Measurements from ENCODE around the gene APIP. TPM values are rescaled to one million over a fixed set of nuclear protein-coding genes. Genes with fewer than 3 reads are reported as not detected.

Gene APIP
- total and polyA plus RNA-seq, 2 of the 8 experiments (the other 6 are each of a cell fraction or from before 2014, with no cell fraction given) = 10.4 to 25.7 TPM

DNA sequence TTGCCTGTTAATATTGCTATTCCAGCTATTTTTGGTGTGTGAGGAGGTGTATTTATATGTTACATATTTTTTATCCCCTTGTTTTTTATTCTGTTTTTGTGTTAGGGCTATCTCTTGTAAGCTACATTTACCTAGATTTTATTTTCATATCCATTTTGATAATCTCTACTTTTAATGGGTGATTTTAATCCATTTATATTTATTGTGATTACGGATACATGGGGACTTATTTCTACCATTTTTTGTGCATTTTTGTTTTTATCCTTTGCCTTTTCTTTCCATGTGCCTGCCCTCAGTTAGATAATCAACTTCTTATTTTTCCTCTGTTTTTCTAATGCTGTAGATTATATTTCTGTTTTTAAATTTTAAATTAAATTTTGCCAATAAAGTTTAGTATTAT lies 28.5 kb upstream of the APIP start:
- no peak overlapping the region for H3K27ac ChIP-seq (ENCODE audit: low read depth, low read length)
- H2AFZ ChIP-seq (ENCODE audit: low read length) = no peak overlapping the region
- TF ChIP-seq POU5F1 (IDR thresholded peaks at IDR 0.05; ENCODE audit: low read depth, low read length) (no peak), POLR2A (IDR thresholded peaks at IDR 0.05; ENCODE audit: control extremely low read depth in 1 of 2, low read depth in 2 of 2, low read length in 2 of 2) (no peak), RNF2 (IDR thresholded peaks at IDR 0.05; ENCODE audit: borderline replicate concordance, low read depth, low read length, missing control alignments, poor library complexity, severe bottlenecking) (no peak), TBP (IDR thresholded peaks at IDR 0.05; ENCODE audit: low read depth, low read length) (no peak), ZNF274 (IDR thresholded peaks at IDR 0.05; ENCODE audit: borderline replicate concordance, extremely low read depth, low read length) (no peak), FOSL1 (IDR thresholded peaks at IDR 0.05; ENCODE audit: insufficient read depth, low read depth, low read length) (no peak), SAP30 (IDR thresholded peaks at IDR 0.05; ENCODE audit: insufficient read depth, insufficient replicate concordance, low read length) (no peak), RFX5 (IDR thresholded peaks at IDR 0.05; ENCODE audit: borderline replicate concordance, low read depth, low read length) (no peak), SP1 (IDR thresholded peaks at IDR 0.05; ENCODE audit: low read depth, low read length) (no peak), CTBP2 (IDR thresholded peaks at IDR 0.05; ENCODE audit: borderline replicate concordance, insufficient read depth, insufficient read length, low read length) (no peak), POLR2AphosphoS5 (IDR thresholded peaks at IDR 0.05; ENCODE audit: low read depth, low read length) (no peak)
- TF ChIP-seq, protein P1, sequence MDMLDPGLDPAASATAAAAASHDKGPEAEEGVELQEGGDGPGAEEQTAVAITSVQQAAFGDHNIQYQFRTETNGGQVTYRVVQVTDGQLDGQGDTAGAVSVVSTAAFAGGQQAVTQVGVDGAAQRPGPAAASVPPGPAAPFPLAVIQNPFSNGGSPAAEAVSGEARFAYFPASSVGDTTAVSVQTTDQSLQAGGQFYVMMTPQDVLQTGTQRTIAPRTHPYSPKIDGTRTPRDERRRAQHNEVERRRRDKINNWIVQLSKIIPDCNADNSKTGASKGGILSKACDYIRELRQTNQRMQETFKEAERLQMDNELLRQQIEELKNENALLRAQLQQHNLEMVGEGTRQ (IDR thresholded peaks at IDR 0.05; ENCODE audit: low read length) = no peak
- ChIA-PET CTCF (ENCODE audit: partially characterized antibody) (interaction anchor here (2.4 kb wide), 1 partner anchor 18 kb away, joined by 8 read pairs; no protein-coding TSS in a partner anchor), POLR2A (ENCODE audit: partially characterized antibody) (no interaction called here)
- no peak overlapping the region for H2BK20ac ChIP-seq (ENCODE audit: low read length)
- no peaks in the 10 kb centered on the region; a peak in 1 of 8 replicates for H3K36me3 ChIP-seq (ENCODE audit: control insufficient read depth in 2 of 4, insufficient read depth in 4 of 4, low read length in 3 of 4)
- H3K4me3 ChIP-seq (ENCODE audit: extremely low read depth in 1 of 4, insufficient read depth in 2 of 4, low read depth in 3 of 4, low read length in 4 of 4) = no peak overlapping the region
- FAIRE-seq = no peak
- 93% methylated on average over 1 of the region's 1 CpG; no CpG with 5 or more reads in 1 of the 2 experiments for WGBS, 2 experiments (ENCODE audit: extremely low coverage in 1 of 2, insufficient coverage in 1 of 2, insufficient read length in 1 of 2, insufficient replicate concordance in 2 of 2, low coverage in 1 of 2, low lambda C conversion rate in 2 of 2, missing lambda C conversion rate in 1 of 2)
- H4K91ac ChIP-seq (replicated peaks; ENCODE audit: insufficient read length, low read length) = no peak overlapping the region
- H3K23ac ChIP-seq (ENCODE audit: insufficient read length) = no peak overlapping the region
- H4K20me1 ChIP-seq (replicated peaks in 1 of 2; ENCODE audit: control insufficient read depth in 1 of 2, insufficient read depth in 2 of 2, low read length in 2 of 2) = peaks cover 1% of the 10 kb centered on the region in 2 experiments
- no peak for DNase-seq (ENCODE audit: low read depth in 1 of 2, low spot score in 2 of 2)
- no peak overlapping the region for H3K18ac ChIP-seq (ENCODE audit: extremely low read depth, low read length)
- no peak overlapping the region for H2BK12ac ChIP-seq (ENCODE audit: low read depth, low read length)
- H4K8ac ChIP-seq (ENCODE audit: extremely low read depth, insufficient read depth, low read length) = no peak overlapping the region
- no peak overlapping the region for H4K5ac ChIP-seq (ENCODE audit: insufficient read length, low read depth, low read length)
- H3K9me3 ChIP-seq (ENCODE audit: insufficient read depth in 2 of 2, low read depth in 1 of 2, low read length in 1 of 2) = no peaks in the 10 kb centered on the region
- H3K79me1 ChIP-seq (ENCODE audit: low read depth, low read length) = no peaks in the 10 kb centered on the region; the same call in 1 of the 2 replicates
- no peak overlapping the region for H2BK120ac ChIP-seq (replicated peaks; ENCODE audit: low read depth, low read length)
- no peak overlapping the region for H2AK5ac ChIP-seq (ENCODE audit: low read depth, low read length)
- H3K9ac ChIP-seq (replicated peaks in 1 of 4; ENCODE audit: extremely low read depth in 1 of 4, low read depth in 3 of 4, low read length in 3 of 4) = no peak overlapping the region
- H3K4ac ChIP-seq (replicated peaks; ENCODE audit: insufficient read length, low read depth, low read length) = no peak overlapping the region
- no peak overlapping the region for H2BK15ac ChIP-seq (ENCODE audit: low read length)
- H3K79me2 ChIP-seq (ENCODE audit: control insufficient read depth in 1 of 2, insufficient read depth in 2 of 2, low read length in 2 of 2) = peaks cover 0 to 22% of the 10 kb centered on the region in 2 experiments; a peak in 2 of 4 replicates
- no peak overlapping the region for H2BK5ac ChIP-seq (ENCODE audit: low read depth, low read length)
- H3K4me1 ChIP-seq (replicated peaks in 1 of 4; ENCODE audit: control insufficient read depth in 3 of 4, insufficient read depth in 4 of 4, low read length in 3 of 4) = no peaks in the 10 kb centered on the region
- no peak overlapping the region for H3K56ac ChIP-seq (replicated peaks; ENCODE audit: insufficient read length, low read depth, low read length)
- H3K4me2 ChIP-seq (ENCODE audit: insufficient read depth in 1 of 2, low read depth in 2 of 2, low read length in 2 of 2) = no peak overlapping the region
- H3K27me3 ChIP-seq (replicated peaks in 1 of 4; ENCODE audit: control insufficient read depth in 3 of 4, extremely low read depth in 1 of 4, insufficient read depth in 3 of 4, low read length in 3 of 4) = no peaks in the 10 kb centered on the region
- H3K14ac ChIP-seq (ENCODE audit: insufficient read length) = no peak overlapping the region
- H3K23me2 ChIP-seq (ENCODE audit: low read depth, low read length) = no peaks in the 10 kb centered on the region
